ENCODE results near the gene COL23A1. TPM values are rescaled to one million over a fixed set of nuclear protein-coding genes. Genes with fewer than 3 reads are reported as not detected.

The COL23A1 gene
- total RNA-seq, 1 donor from 2014 or later: 4.3 TPM

GRCh38 chr5:178417391-178417811, 172.8 kb downstream of the COL23A1 start:
- no peak for TF ChIP-seq CTCF (IDR thresholded peaks at IDR 0.05)
- Histone ChIP-seq H3K36me3 (no peaks in the 10 kb centered on the region), H3K4me1 (no peaks in the 10 kb centered on the region), H3K27ac (no peak overlapping the region), H3K27me3 (no peaks in the 10 kb centered on the region), H3K9me3 (no peaks in the 10 kb centered on the region), H3K4me3 (no peak overlapping the region)
- intact Hi-C loops (cut with DNase I): no loop called here
- DNase-seq (ENCODE audit: low spot score in 2 of 2): no peak

- Histone ChIP-seq H3K9me3 (no peaks in the 10 kb centered on the region), H3K36me3 (no peaks in the 10 kb centered on the region), H3K27me3 (no peaks in the 10 kb centered on the region), H3K4me1 (no peaks in the 10 kb centered on the region), H3K27ac (no peak overlapping the region), H3K4me3 (no peak overlapping the region)
- DNase-seq (ENCODE audit: low spot score in 2 of 2): no peak
- no peak for TF ChIP-seq CTCF (IDR thresholded peaks at IDR 0.05)
- intact Hi-C loops (cut with DNase I): no loop called here
These were observed 173.3 kb downstream of the COL23A1 start for GRCh38 chr5:178416919-178417318.

- no peaks in the 10 kb centered on the region for H3K27me3 ChIP-seq
- intact Hi-C loops (cut with DNase I): no loop called here
- no peak overlapping the region for H3K4me3 ChIP-seq
- H3K27ac ChIP-seq: no peak overlapping the region
- DNase-seq (ENCODE audit: low spot score in 2 of 2): no peak
- no peaks in the 10 kb centered on the region for H3K4me1 ChIP-seq
- H3K36me3 ChIP-seq: no peaks in the 10 kb centered on the region
- TF ChIP-seq CTCF (IDR thresholded peaks at IDR 0.05): no peak
- no peaks in the 10 kb centered on the region for H3K9me3 ChIP-seq
These were observed 173.8 kb downstream of the COL23A1 start for GRCh38 chr5:178416206-178416882.

- Histone ChIP-seq H3K36me3 (no peaks in the 10 kb centered on the region), H3K4me1 (no peaks in the 10 kb centered on the region), H3K4me3 (no peak overlapping the region), H3K27ac (no peak overlapping the region), H3K27me3 (no peaks in the 10 kb centered on the region), H3K9me3 (no peaks in the 10 kb centered on the region)
- no peak for DNase-seq (ENCODE audit: low spot score in 2 of 2)
- no peak for TF ChIP-seq CTCF (IDR thresholded peaks at IDR 0.05)
- intact Hi-C loops (cut with DNase I): no loop called here
These were observed 174.8 kb downstream of the COL23A1 start for GRCh38 chr5:178415353-178415752.

GRCh38 chr5:178413988-178414387, 176.2 kb downstream of the COL23A1 start:
- no peak for DNase-seq (ENCODE audit: low spot score in 2 of 2)
- Histone ChIP-seq H3K36me3 (no peaks in the 10 kb centered on the region), H3K9me3 (no peaks in the 10 kb centered on the region), H3K4me3 (no peak overlapping the region), H3K27me3 (no peaks in the 10 kb centered on the region), H3K27ac (no peak overlapping the region), H3K4me1 (no peaks in the 10 kb centered on the region)
- TF ChIP-seq CTCF (IDR thresholded peaks at IDR 0.05): no peak
- intact Hi-C loops (cut with DNase I): no loop called here

- Histone ChIP-seq H3K9me3 (peaks cover 0 to 4% of the 10 kb centered on the region in 2 donors), H3K4me1 (no peaks in the 10 kb centered on the region), H3K27ac (no peak overlapping the region), H3K27me3 (no peaks in the 10 kb centered on the region), H3K4me3 (no peak overlapping the region), H3K36me3 (no peaks in the 10 kb centered on the region)
- no peak for DNase-seq (ENCODE audit: low spot score in 2 of 2)
- no peak for TF ChIP-seq CTCF (IDR thresholded peaks at IDR 0.05)
- intact Hi-C loops (cut with DNase I): no loop called here
These were observed 179.1 kb downstream of the COL23A1 start for GRCh38 chr5:178411083-178411482.

All from ascending aorta (tissue), 2 donors.